HG03469 (cell line): ENCODE measurements around the gene CHD5.
"Not testable (repeated sequence)": the region's sequence is repeated elsewhere in the genome, so short reads cannot be mapped to it uniquely, and the experiment has no call there.

Experiments
- ATAC-seq: cut with Tn5 transposase; IDR thresholded peaks from one replicate; pipeline ENCODE4 v1.9.1; 2021; ENCODE audit warnings: mild to moderate bottlenecking, moderate library complexity, moderate number of reproducible peaks; ENCODE audit not compliant: unreplicated experiment

CHD5 gene

GRCh38 chr1:6180268-6180706 lies at the start of gene CHD5:
CHD5 (minus strand) TSS chr1:6180321; CDS start chr1:6180023, 298 bp downstream.
- no peak for ATAC-seq

- ATAC-seq = no peak
Measured at GRCh38 chr1:6225651-6226050, 45.5 kb upstream of the CHD5 start.

- ATAC-seq = no peak
Measured at GRCh38 chr1:6224718-6225117, 44.6 kb upstream of the CHD5 start.

GRCh38 chr1:6223617-6224016 lies 43.5 kb upstream of the CHD5 start:
- ATAC-seq = no peak

GRCh38 chr1:6222636-6223035 lies 42.5 kb upstream of the CHD5 start:
- ATAC-seq = no peak

GRCh38 chr1:6221210-6221784 lies 41.2 kb upstream of the CHD5 start:
- no peak for ATAC-seq

- ATAC-seq = no peak
Measured at GRCh38 chr1:6220236-6220635, 40.1 kb upstream of the CHD5 start.

- not testable (repeated sequence) for ATAC-seq
Measured at GRCh38 chr1:6219641-6220040, 39.5 kb upstream of the CHD5 start.

- no peak for ATAC-seq
Measured at GRCh38 chr1:6218375-6219164, 38.4 kb upstream of the CHD5 start.

GRCh38 chr1:6212193-6212959 lies 32.3 kb upstream of the CHD5 start:
- no peak for ATAC-seq

GRCh38 chr1:6211731-6212130 lies 31.6 kb upstream of the CHD5 start:
- no peak for ATAC-seq

- no peak for ATAC-seq
Measured at GRCh38 chr1:6210591-6211355, 30.7 kb upstream of the CHD5 start.

GRCh38 chr1:6209661-6210580 lies 29.8 kb upstream of the CHD5 start:
- ATAC-seq = no peak

GRCh38 chr1:6208723-6209660 lies 28.9 kb upstream of the CHD5 start:
- no peak for ATAC-seq

GRCh38 chr1:6207921-6208320 lies 27.8 kb upstream of the CHD5 start:
- no peak for ATAC-seq

GRCh38 chr1:6207075-6207885 lies 27.2 kb upstream of the CHD5 start:
- no peak for ATAC-seq

GRCh38 chr1:6206520-6206855 lies 26.4 kb upstream of the CHD5 start:
- no peak for ATAC-seq

- ATAC-seq = no peak
Measured at GRCh38 chr1:6205849-6206519, 25.9 kb upstream of the CHD5 start, which contains the start of gene RNF207. RNF207 (plus strand) TSS chr1:6206119; CDS start chr1:6206536, 417 bp downstream.
